Measurements from ENCODE around the gene CAVIN2.

CAVIN2 gene

GRCh38 chr2:191892391-191892790 lies 45.5 kb upstream of the CAVIN2 start:
- H4K20me1 ChIP-seq (ENCODE audit: control insufficient read depth, insufficient read depth, low read depth, low read length) = no peaks in the 10 kb centered on the region
- no peaks in the 10 kb centered on the region for H3K9me3 ChIP-seq (ENCODE audit: control insufficient read depth, insufficient read depth, low read length)
- H3K36me3 ChIP-seq (ENCODE audit: control insufficient read depth, low read length) = no peaks in the 10 kb centered on the region
- H3K27me3 ChIP-seq (ENCODE audit: control insufficient read depth, low read length) = no peaks in the 10 kb centered on the region
- TF ChIP-seq, protein P1, sequence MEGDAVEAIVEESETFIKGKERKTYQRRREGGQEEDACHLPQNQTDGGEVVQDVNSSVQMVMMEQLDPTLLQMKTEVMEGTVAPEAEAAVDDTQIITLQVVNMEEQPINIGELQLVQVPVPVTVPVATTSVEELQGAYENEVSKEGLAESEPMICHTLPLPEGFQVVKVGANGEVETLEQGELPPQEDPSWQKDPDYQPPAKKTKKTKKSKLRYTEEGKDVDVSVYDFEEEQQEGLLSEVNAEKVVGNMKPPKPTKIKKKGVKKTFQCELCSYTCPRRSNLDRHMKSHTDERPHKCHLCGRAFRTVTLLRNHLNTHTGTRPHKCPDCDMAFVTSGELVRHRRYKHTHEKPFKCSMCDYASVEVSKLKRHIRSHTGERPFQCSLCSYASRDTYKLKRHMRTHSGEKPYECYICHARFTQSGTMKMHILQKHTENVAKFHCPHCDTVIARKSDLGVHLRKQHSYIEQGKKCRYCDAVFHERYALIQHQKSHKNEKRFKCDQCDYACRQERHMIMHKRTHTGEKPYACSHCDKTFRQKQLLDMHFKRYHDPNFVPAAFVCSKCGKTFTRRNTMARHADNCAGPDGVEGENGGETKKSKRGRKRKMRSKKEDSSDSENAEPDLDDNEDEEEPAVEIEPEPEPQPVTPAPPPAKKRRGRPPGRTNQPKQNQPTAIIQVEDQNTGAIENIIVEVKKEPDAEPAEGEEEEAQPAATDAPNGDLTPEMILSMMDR (IDR thresholded peaks at IDR 0.05; ENCODE audit: low read depth, low read length, poor library complexity, severe bottlenecking) = no peak
- no peak for TF ChIP-seq EZH2phosphoT487 (IDR thresholded peaks at IDR 0.05; ENCODE audit: borderline replicate concordance, low read length)
- H3K4me3 ChIP-seq (ENCODE audit: low read length) = no peak overlapping the region
- no peak overlapping the region for H3K27ac ChIP-seq (ENCODE audit: low read depth, low read length)
- no peaks in the 10 kb centered on the region for H3K9me2 ChIP-seq (replicated peaks; ENCODE audit: control insufficient read depth, low read length)
- H3F3A ChIP-seq (ENCODE audit: control insufficient read depth, insufficient read depth) = no peaks in the 10 kb centered on the region
- no peak overlapping the region for H3K4me2 ChIP-seq (ENCODE audit: low read length)
- no peaks in the 10 kb centered on the region for H3K79me2 ChIP-seq (ENCODE audit: control insufficient read depth, low read length)
- H3K4me1 ChIP-seq (ENCODE audit: control insufficient read depth, low read length) = no peaks in the 10 kb centered on the region

DNA sequence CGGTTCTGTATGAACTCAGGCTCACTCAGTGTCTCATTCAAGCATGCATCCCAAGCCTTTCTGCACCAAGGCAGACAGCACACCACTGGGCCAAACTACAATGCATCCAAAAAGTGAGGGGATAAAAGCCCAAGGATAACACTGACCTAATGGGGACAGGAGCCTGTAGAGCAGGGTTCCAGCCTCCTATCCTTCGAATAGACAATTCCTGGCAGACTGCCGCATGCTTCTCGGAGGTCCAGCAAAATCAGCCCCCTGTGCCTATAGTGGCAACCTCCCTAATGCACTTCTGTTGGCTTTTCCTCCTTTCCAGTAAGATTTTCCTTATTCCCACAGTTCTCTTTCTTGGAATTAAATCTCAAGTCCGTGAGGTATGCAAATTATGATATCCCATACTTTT lies 44.8 kb upstream of the CAVIN2 start:
- Histone ChIP-seq H3K4me2 (ENCODE audit: low read length) (no peak overlapping the region), H3F3A (ENCODE audit: control insufficient read depth, insufficient read depth) (no peaks in the 10 kb centered on the region), H3K9me3 (ENCODE audit: control insufficient read depth, insufficient read depth, low read length) (no peaks in the 10 kb centered on the region), H4K20me1 (ENCODE audit: control insufficient read depth, insufficient read depth, low read depth, low read length) (no peaks in the 10 kb centered on the region), H3K36me3 (ENCODE audit: control insufficient read depth, low read length) (no peaks in the 10 kb centered on the region), H3K27me3 (ENCODE audit: control insufficient read depth, low read length) (no peaks in the 10 kb centered on the region), H3K4me1 (ENCODE audit: control insufficient read depth, low read length) (no peaks in the 10 kb centered on the region), H3K4me3 (ENCODE audit: low read length) (no peak overlapping the region), H3K9me2 (replicated peaks; ENCODE audit: control insufficient read depth, low read length) (no peaks in the 10 kb centered on the region), H3K79me2 (ENCODE audit: control insufficient read depth, low read length) (no peaks in the 10 kb centered on the region), H3K27ac (ENCODE audit: low read depth, low read length) (no peak overlapping the region)
- TF ChIP-seq, protein P1 (IDR thresholded peaks at IDR 0.05; ENCODE audit: low read depth, low read length, poor library complexity, severe bottlenecking) = no peak
- TF ChIP-seq EZH2phosphoT487 (IDR thresholded peaks at IDR 0.05; ENCODE audit: borderline replicate concordance, low read length) = no peak

DNA sequence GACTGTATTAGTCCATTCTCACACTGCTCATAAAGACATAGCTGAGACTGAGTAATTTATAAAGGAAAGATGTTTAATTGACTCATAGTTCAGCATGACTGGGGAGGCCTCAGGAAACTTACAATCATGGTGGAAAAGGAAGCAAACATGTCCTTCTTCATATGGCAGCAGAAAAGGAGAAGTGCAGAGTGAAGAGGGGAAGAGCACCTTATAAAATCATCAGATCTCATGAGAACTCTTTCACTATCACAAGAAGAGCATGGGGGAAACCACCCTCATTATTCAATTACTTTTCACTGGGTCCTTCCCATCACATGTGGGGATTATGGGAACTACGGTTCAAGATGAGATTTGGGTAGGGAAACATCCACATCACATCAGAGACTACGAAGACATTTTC lies 43.0 kb upstream of the CAVIN2 start:
- H3K27ac ChIP-seq (ENCODE audit: low read depth, low read length) = no peak overlapping the region
- no peaks in the 10 kb centered on the region for H3K4me1 ChIP-seq (ENCODE audit: control insufficient read depth, low read length)
- no peak for TF ChIP-seq EZH2phosphoT487 (IDR thresholded peaks at IDR 0.05; ENCODE audit: borderline replicate concordance, low read length)
- TF ChIP-seq, protein P1 (IDR thresholded peaks at IDR 0.05; ENCODE audit: low read depth, low read length, poor library complexity, severe bottlenecking) = no peak

More for the DNA sequence above, 43.0 kb upstream of the CAVIN2 start:
- Histone ChIP-seq H3K4me2 (ENCODE audit: low read length) (no peak overlapping the region), H4K20me1 (ENCODE audit: control insufficient read depth, insufficient read depth, low read depth, low read length) (no peaks in the 10 kb centered on the region), H3K4me3 (ENCODE audit: low read length) (no peak overlapping the region), H3K27me3 (ENCODE audit: control insufficient read depth, low read length) (no peaks in the 10 kb centered on the region), H3F3A (ENCODE audit: control insufficient read depth, insufficient read depth) (no peaks in the 10 kb centered on the region), H3K9me3 (ENCODE audit: control insufficient read depth, insufficient read depth, low read length) (no peaks in the 10 kb centered on the region), H3K79me2 (ENCODE audit: control insufficient read depth, low read length) (no peaks in the 10 kb centered on the region), H3K36me3 (ENCODE audit: control insufficient read depth, low read length) (no peaks in the 10 kb centered on the region), H3K9me2 (replicated peaks; ENCODE audit: control insufficient read depth, low read length) (no peaks in the 10 kb centered on the region)
